A673 (cell line): ENCODE measurements around the gene SMYD3.

Source experiments
- CTCF ChIP-seq: fragments of 300-800, 200-600 bp; sonication (generic); conservative IDR thresholded peaks from 2 replicates; pipeline ENCODE4 v1.5.1; 2017; ENCODE audit warnings: low read depth, mild to moderate bottlenecking, antibody characterized with exemption, low read length, moderate library complexity, mixed read lengths
- EZH2 ChIP-seq: fragments of 200-600 bp; sonication (generic); IDR thresholded peaks from 2 replicates; pipeline ENCODE4 v1.6.1; 2017; ENCODE audit warnings: borderline replicate concordance, low read depth, mild to moderate bottlenecking, mixed read lengths, antibody characterized with exemption, low read length; ENCODE audit not compliant: poor library complexity, severe bottlenecking

- no peak for TF ChIP-seq CTCF
- TF ChIP-seq EZH2, result no peak
Measured at GRCh38 chr1:246155923-246156322, 351.2 kb downstream of the SMYD3 start.
